Esophagus muscularis mucosa (tissue), 4 donors: ENCODE results near the gene LIFR. TPM values are rescaled to one million over a fixed set of nuclear protein-coding genes. Genes with fewer than 3 reads are reported as not detected.

ENCODE experiments used
- DNase-seq: peaks from one replicate; pipeline ENCODE4 v3.0.0-alpha.2; 2017; ENCODE audit errors: extremely low spot score
- H3K27ac ChIP-seq, 4 donors: fragments of 200-600 bp; sonication (generic); replicated peaks in 1 of 4; 1 replicate in 3 of 4; 2 replicates in 1 of 4; pipeline ENCODE4 v1.5.1; 2016 to 2019; ENCODE audit warnings: mild to moderate bottlenecking in 1 of 4
- H3K27me3 ChIP-seq, 4 donors: fragments of 200-600 bp; sonication (generic); one replicate each; pipeline versions ENCODE4 v1.5.1 to v1.6.0; 2016 to 2019
- H3K36me3 ChIP-seq, 4 donors: fragments of 200-600 bp; sonication (generic); one replicate each; pipeline ENCODE4 v1.5.1; 2016 to 2019
- H3K4me1 ChIP-seq, 4 donors: fragments of 200-600 bp; sonication (generic); one replicate each; pipeline ENCODE4 v1.5.1; 2016 to 2019
- H3K4me3 ChIP-seq, 4 donors: fragments of 200-600 bp; sonication (generic); 1 replicate in 2 of 4; 2 replicates in 2 of 4; pipeline ENCODE4 v1.5.1; 2016 to 2019; ENCODE audit warnings: mild to moderate bottlenecking in 4 of 4, moderate library complexity in 1 of 4
- H3K9me3 ChIP-seq, 4 donors: fragments of 200-600 bp; sonication (generic); 1 replicate in 3 of 4; 2 replicates in 1 of 4; pipeline ENCODE4 v1.5.1; 2016 to 2019
- CTCF ChIP-seq, 3 experiments: fragments of 200-600 bp in 2 of 3; fragments of 450-650 bp in 1 of 3; sonication (generic) in 2 of 3; IDR thresholded peaks; one replicate each; pipeline ENCODE4 v1.5.1; 2017 to 2019; ENCODE audit warnings: antibody characterized with exemption in 3 of 3, mild to moderate bottlenecking in 2 of 3, moderate library complexity in 1 of 3
- EP300 ChIP-seq: sonication (generic); formaldehyde crosslinking; IDR thresholded peaks from one replicate; pipeline ENCODE4 v1.6.1; 2017; ENCODE audit warnings: antibody characterized with exemption
- POLR2A ChIP-seq: fragments of 450-650 bp; IDR thresholded peaks from one replicate; pipeline ENCODE4 v1.6.1; 2017; ENCODE audit warnings: antibody characterized with exemption, moderate library complexity, mild to moderate bottlenecking, low read depth
- POLR2AphosphoS5 ChIP-seq, 2 donors: sonication (generic); formaldehyde crosslinking; IDR thresholded peaks; one replicate each; pipeline ENCODE4 v1.6.1; 2017; ENCODE audit warnings: antibody characterized with exemption in 2 of 2
- WGBS: methylation state at CpG from one replicate; pipeline ENCODE4 v1.1.5; 2018; 5-methylcytosine and 5-hydroxymethylcytosine counted together
- intact Hi-C: fragments of 100-400 bp; cut with DNase I; formaldehyde crosslinking; loops from one replicate; pipeline ENCODE4 v1.15.1; 2023
- total RNA-seq, 4 donors: library from RNA; depleted of rRNA; stranded (reverse); fragments of >200 nt; gene quantifications; one replicate each; pipeline versions ENCODE4 v1.1.0 to v1.2.1, GENCODE V29; 2016

The LIFR gene
- total RNA-seq, 4 donors from 2014 or later: 72.3 to 102 (median 90.1) TPM

- peak overlapping the region; percentile 81 to 98 (median 92) for H3K4me3 ChIP-seq
- intact Hi-C loops: loop anchor here (5.0 to 10.0 kb wide), 2 partner anchors 110 to 247 kb away; no protein-coding TSS in a partner anchor
- TF ChIP-seq EP300 (no peak), CTCF (IDR thresholded peaks at IDR 0.05) (no peak)
- H3K36me3 ChIP-seq: no peaks in the 10 kb centered on the region
- H3K27ac ChIP-seq: peak overlapping the region; percentile 89 to 98 (median 96)
- H3K9me3 ChIP-seq: no peaks in the 10 kb centered on the region
- no peak for DNase-seq
- no peaks in the 10 kb centered on the region for H3K27me3 ChIP-seq
- WGBS: 3% methylated on average over 14 of the region's 14 CpGs
- peaks cover 11 to 40% (median 29%) of the 10 kb centered on the region in 4 donors for H3K4me1 ChIP-seq
Measured at GRCh38 chr5:38557308-38557710, 863 bp upstream of the LIFR start.

GRCh38 chr5:38556088-38556598 lies 303 bp downstream of the LIFR start:
- Histone ChIP-seq H3K27me3 (no peaks in the 10 kb centered on the region), H3K36me3 (no peaks in the 10 kb centered on the region), H3K9me3 (no peaks in the 10 kb centered on the region), H3K4me1 (peaks cover 14 to 51% (median 34%) of the 10 kb centered on the region in 4 donors), H3K4me3 (peak overlapping the region; percentile 81 to 98 (median 92)), H3K27ac (peak overlapping the region; percentile 89 to 98 (median 96))
- no peak for DNase-seq
- TF ChIP-seq CTCF (IDR thresholded peaks at IDR 0.05) (no peak), POLR2A (no peak), EP300 (no peak), POLR2AphosphoS5 (IDR thresholded peaks at IDR 0.05) (no peak)
- WGBS: 0% methylated on average over 2 of the region's 68 CpGs
- intact Hi-C loops: loop anchor here (5.0 to 10.0 kb wide), 2 partner anchors 109 to 249 kb away; no protein-coding TSS in a partner anchor

GRCh38 chr5:38555354-38556087 lies 925 bp downstream of the LIFR start:
- Histone ChIP-seq H3K27me3 (no peaks in the 10 kb centered on the region), H3K4me3 (peak overlapping the region; percentile 81 to 98 (median 92)), H3K9me3 (no peaks in the 10 kb centered on the region), H3K4me1 (peaks cover 20 to 57% (median 39%) of the 10 kb centered on the region in 4 donors), H3K36me3 (no peaks in the 10 kb centered on the region), H3K27ac (peak overlapping the region; percentile 89 to 98 (median 96))
- no peak for DNase-seq
- WGBS: 15% methylated on average over 9 of the region's 11 CpGs
- intact Hi-C loops: loop anchor here (5.0 to 10.0 kb wide), 2 partner anchors 108 to 249 kb away; no protein-coding TSS in a partner anchor
- no peak for TF ChIP-seq EP300
- no peak for TF ChIP-seq CTCF (IDR thresholded peaks at IDR 0.05)
- TF ChIP-seq POLR2A: no peak
- TF ChIP-seq POLR2AphosphoS5 (IDR thresholded peaks at IDR 0.05): no peak

GRCh38 chr5:38554861-38555260 lies 1.6 kb downstream of the LIFR start:
- TF ChIP-seq POLR2AphosphoS5 (IDR thresholded peaks at IDR 0.05) (no peak), POLR2A (no peak)
- peak overlapping the region in 3 of 4 donors; percentile 89 to 98 (median 95) for H3K27ac ChIP-seq
- H3K36me3 ChIP-seq: no peaks in the 10 kb centered on the region
- H3K4me3 ChIP-seq: peak overlapping the region; percentile 81 to 98 (median 92)
- H3K27me3 ChIP-seq: no peaks in the 10 kb centered on the region
- H3K4me1 ChIP-seq: peaks cover 27 to 62% (median 46%) of the 10 kb centered on the region in 4 donors
- WGBS: 17% methylated on average over 4 of the region's 4 CpGs
- no peaks in the 10 kb centered on the region for H3K9me3 ChIP-seq
- intact Hi-C loops: loop anchor here (5.0 to 10.0 kb wide), 2 partner anchors 108 to 250 kb away; no protein-coding TSS in a partner anchor
- no peak for DNase-seq

- H3K4me3 ChIP-seq: peak overlapping the region; percentile 81 to 98 (median 92)
- no peaks in the 10 kb centered on the region for H3K36me3 ChIP-seq
- 60% methylated on average over 3 of the region's 3 CpGs for WGBS
- TF ChIP-seq POLR2A (no peak), EP300 (no peak), POLR2AphosphoS5 (IDR thresholded peaks at IDR 0.05) (no peak), CTCF (IDR thresholded peaks at IDR 0.05) (no peak)
- H3K4me1 ChIP-seq: peaks cover 31 to 67% (median 49%) of the 10 kb centered on the region in 4 donors
- peak overlapping the region in 3 of 4 donors; percentile 89 to 98 (median 95) for H3K27ac ChIP-seq
- H3K9me3 ChIP-seq: no peaks in the 10 kb centered on the region
- DNase-seq: no peak
- intact Hi-C loops: loop anchor here (10.0 kb wide), 1 partner anchor 250 kb away; no protein-coding TSS in a partner anchor
- no peaks in the 10 kb centered on the region for H3K27me3 ChIP-seq
Measured at GRCh38 chr5:38554403-38554802, 2.0 kb downstream of the LIFR start.
